AG08395 (cell line): ENCODE measurements around the gene GRIN1.

Experiments used
- DNase-seq: peaks from one replicate; pipeline ENCODE4 v3.0.0; 2012; ENCODE audit warnings: mixed read lengths, low spot score

The GRIN1 gene

DNA sequence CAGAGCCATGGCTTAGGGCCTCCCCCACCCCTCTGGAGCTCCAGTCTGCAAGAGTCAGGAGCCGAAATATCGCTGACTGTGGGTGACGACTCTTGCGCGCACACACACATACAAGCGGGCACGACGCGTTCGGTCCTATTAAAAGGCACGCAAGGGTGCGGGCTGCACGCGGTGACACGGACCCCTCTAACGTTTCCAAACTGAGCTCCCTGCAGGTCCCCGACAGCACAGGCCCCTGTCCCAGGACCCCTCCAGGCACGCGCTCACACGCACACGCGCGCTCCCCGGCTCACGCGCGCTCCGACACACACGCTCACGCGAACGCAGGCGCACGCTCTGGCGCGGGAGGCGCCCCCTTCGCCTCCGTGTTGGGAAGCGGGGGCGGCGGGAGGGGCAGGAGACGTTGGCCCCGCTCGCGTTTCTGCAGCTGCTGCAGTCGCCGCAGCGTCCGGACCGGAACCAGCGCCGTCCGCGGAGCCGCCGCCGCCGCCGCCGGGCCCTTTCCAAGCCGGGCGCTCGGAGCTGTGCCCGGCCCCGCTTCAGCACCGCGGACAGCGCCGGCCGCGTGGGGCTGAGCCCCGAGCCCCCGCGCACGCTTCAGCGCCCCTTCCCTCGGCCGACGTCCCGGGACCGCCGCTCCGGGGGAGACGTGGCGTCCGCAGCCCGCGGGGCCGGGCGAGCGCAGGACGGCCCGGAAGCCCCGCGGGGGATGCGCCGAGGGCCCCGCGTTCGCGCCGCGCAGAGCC, at the start of gene GRIN1:
TSS of gene GRIN1 (plus strand) at position 433 of the 746 bp plus-strand sequence. CDS start 333 bp downstream, outside the sequence.
- peak; percentile 61 for DNase-seq

DNA sequence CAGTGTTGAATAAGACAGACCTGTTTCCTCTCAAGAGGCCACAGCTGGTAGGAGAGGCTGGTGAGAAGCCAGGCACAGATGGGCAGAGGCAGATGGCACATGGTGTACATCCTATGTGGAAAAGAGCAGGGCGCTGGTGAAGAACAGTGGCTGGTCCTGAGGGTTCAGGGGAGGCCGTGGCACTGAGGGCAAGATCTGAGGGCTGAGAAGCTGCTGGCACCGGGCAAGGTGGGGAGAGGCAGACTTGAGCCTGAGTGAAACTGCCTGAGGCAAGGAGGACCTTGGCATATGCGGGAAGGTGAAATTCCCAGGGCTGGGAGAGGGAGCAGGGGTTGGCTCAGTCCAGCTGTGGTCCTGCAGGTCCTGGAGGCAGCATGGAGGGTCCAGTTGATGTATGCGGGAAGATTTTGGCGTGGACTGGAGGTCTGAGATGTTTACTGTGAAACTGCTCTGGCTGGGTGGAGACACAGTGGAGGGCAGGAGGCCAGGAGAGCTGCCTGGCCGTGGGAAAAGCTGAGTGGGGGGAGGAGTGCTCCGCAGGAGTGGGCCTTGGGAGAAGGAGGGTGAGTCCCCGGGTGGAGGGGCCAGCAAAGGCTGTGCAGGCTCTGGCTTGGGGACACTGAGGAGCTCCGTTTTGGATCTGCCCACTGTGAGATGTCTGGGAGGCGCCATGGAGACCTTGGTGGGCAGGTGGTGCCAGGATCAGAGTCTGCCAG, 49.6 kb upstream of the GRIN1 start:
- DNase-seq: no peak

DNA sequence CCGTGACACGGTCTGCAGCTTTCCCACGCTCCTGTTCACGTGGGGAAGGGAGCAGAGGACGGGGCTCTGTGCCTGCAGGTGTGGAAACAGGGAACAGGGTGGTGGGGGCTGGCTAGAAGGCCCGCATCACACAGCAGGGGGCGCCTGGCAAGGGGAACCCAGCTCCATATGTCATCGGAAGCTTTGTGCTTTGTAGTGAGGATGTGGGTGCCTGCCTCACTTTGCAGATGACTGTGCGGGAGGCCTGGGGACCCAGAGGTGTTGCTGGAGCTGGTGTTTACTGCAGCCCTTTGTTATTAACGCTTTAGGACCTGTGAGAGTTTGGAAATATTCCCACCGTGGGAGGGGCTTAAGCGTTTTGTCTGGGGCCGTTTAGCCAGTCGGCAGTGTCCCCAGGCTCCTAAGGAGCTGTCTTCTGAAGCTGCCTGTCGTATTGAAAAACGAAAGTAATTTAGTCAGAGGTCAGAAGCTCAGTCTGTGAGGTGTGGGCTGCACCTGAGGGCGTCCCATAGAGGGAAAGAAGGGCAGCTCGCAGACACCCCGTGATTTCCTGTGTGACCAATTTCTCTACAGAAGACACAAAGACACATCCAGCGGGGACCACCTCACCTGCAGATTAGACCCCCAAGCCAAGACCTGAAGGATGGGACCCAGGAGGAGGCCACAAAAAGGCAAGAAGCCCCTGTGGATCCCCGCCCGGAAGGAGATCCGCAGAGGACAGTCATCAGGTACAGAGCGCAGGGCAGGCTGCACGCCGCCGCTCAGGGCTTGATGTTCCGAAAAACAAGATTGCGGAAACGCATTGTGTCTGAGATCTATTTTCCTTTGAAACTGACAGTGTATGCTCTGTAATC, 43.1 kb upstream of the GRIN1 start:
- no peak for DNase-seq

GRCh38 chr9:137096785-137097546, 42.0 kb upstream of the GRIN1 start:
- DNase-seq: no peak

DNA sequence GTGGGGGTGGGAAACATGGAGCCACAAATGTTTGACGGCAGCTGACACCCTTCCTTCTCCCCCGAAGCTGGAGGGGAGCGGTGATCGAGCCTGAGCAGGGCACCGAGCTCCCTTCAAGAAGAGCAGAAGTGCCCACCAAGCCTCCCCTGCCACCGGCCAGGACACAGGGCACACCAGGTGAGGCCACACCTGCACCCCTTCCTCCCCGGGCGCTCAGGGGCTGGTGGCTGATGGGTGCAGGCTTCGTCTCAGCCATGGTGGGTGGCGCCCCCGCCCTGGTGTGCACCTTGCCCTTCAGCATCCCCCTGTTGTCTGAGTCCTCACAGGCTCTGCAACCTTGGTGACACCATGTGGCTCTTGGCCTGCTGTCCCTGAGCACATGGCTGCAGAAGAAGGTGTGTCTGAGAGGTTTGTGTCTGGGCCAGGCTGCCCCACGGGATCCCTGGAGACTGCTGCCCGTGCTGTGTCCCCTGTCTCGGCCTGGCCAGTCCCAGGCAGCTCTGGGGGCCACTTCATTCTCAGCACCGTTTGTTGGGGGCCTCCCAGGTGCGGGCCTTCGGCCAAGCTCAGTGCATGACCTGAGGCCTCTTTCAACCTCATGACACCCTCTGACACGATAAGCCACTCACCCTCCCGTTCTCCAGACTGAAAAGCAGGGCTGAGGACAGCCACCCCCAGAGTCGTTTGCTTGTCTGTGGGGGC, 41.0 kb upstream of the GRIN1 start:
- no peak for DNase-seq

DNA sequence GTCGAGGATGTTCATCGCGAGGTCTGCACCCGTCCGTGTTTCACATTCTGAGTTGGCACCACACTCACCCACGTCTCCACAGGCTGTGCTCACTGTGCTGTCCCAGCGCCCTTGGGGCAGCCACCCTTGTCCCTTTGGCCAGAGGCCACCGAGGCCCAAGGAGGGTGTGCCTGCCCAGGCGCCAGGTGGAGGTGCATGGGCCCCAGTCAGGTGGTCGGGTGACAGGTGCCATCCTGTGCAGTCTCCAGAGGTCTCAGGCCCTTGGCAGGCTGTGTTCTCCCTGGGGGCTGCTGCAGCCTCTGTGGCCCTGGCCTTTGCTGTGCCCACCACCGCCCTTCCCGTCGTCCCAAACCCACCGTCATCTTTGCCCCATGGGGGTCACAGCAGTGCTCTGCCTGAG, 39.7 kb upstream of the GRIN1 start:
- no peak for DNase-seq

DNA sequence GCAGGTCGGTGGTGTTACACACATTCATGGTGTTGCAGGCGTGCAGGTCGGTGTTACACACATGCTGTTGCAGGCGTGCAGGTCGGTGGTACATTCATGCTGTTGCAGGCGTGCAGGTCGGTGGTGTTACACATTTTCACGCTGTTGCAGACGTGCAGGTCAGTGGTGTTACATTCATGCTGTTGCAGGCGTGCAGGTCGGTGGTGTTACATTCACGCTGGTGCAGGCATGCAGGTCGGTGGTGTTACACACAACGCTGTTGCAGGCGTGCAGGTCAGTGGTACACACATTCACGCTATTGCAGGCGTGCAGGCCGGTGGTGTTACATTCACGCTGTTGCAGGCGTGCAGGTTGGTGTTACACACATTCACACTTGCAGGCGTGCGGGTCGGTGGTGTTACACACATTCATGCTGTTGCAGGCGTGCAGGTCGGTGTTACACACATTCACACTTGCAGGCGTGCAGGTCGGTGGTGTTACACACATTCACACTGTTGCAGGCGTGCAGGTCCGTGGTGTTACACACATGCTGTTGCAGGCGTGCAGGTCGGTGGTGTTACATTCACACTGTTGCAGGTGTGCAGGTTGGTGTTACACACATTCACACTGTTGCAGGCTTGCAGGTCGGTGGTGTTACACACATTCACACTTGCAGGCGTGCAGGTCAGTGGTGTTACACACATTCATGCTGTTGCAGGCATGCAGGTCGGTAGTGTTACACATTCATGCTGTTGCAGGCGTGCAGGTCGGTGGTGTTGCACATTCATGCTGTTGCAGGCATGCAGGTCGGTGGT, 35.6 kb upstream of the GRIN1 start:
- DNase-seq: no peak

GRCh38 chr9:137105814-137106661, 32.9 kb upstream of the GRIN1 start:
- no peak for DNase-seq

- DNase-seq: no peak
Measured at GRCh38 chr9:137106662-137107250, 32.2 kb upstream of the GRIN1 start.

DNA sequence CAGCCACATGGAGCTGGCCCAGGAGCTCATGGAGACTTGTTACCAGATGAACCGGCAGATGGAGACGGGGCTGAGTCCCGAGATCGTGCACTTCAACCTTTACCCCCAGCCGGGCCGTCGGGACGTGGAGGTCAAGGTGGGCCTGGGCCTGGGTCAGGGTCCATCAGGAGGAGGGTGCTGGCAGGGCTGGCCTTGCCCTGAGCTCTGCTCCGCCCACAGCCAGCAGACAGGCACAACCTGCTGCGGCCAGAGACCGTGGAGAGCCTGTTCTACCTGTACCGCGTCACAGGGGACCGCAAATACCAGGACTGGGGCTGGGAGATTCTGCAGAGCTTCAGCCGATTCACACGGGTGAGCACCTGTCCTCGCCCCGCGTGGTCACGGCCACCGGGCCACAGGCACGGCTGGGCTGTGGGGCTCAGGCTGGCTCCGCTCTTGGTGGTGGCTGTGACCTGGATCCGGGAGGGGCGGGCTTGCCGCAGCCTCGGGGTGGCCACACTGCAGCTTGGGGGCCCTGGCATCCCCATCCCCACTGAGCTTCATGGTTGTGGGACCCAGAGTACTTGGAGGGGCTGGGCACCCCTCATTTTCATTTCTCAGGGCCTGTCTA, 31.5 kb upstream of the GRIN1 start:
- DNase-seq: no peak

DNA sequence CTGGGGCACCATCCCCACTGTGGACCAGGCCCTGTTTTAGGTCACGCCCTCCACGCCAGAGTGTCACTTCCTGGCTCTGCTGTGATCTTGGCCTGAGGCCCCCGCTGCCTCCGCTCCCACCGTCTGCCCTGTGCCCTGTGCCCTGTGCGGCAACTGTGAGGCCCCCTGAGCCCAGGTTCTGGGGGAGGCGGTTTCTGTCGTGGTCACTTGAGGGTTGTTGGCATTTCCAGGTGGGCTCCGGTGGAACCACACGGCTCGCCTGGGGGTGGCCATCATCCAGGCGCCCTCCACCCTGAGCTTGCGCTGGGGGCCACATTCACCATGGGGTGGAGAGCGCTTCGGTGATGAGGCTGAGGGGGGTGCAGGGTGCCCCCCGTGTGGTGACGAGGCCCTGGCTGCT, 31.0 kb upstream of the GRIN1 start:
- DNase-seq: no peak

- DNase-seq: no peak
Measured at GRCh38 chr9:137108608-137109249, 30.2 kb upstream of the GRIN1 start.

- DNase-seq: no peak
Measured at GRCh38 chr9:137109250-137110146, 29.5 kb upstream of the GRIN1 start.

- DNase-seq: no peak
Measured at GRCh38 chr9:137110147-137110910, 28.6 kb upstream of the GRIN1 start.

GRCh38 chr9:137110911-137111787, 27.8 kb upstream of the GRIN1 start:
- no peak for DNase-seq
